H9 (cell line): ENCODE measurements around the gene PDZD2. TPM values are rescaled to one million over a fixed set of nuclear protein-coding genes. Genes with fewer than 3 reads are reported as not detected.

Experiments used
- DNase-seq: peaks from one replicate; pipeline ENCODE4 v3.0.0-alpha.2; 2017
- H2AFZ ChIP-seq: one replicate; pipeline ENCODE4 v1.6.1; 2013; ENCODE audit warnings: mild to moderate bottlenecking, low read length, control low read depth, moderate library complexity
- H2AK5ac ChIP-seq: 2 replicates; pipeline ENCODE4 v1.6.1; 2013; ENCODE audit warnings: low read length, control low read depth, mixed read lengths; ENCODE audit not compliant: insufficient read length
- H2BK120ac ChIP-seq: one replicate; pipeline ENCODE4 v1.6.1; 2013; ENCODE audit warnings: low read depth, mild to moderate bottlenecking, low read length, control low read depth, inconsistent platforms; ENCODE audit not compliant: poor library complexity, severe bottlenecking
- H2BK12ac ChIP-seq: 2 replicates; pipeline ENCODE4 v1.6.1; 2013; ENCODE audit warnings: low read length, control low read depth, mixed read lengths, low read depth; ENCODE audit not compliant: insufficient read length
- H2BK15ac ChIP-seq: 2 replicates; pipeline ENCODE4 v1.6.1; 2013; ENCODE audit warnings: low read depth, low read length, control low read depth
- H2BK20ac ChIP-seq: one replicate; pipeline ENCODE4 v1.6.1; 2013; ENCODE audit warnings: low read depth, mild to moderate bottlenecking, low read length, control low read depth, inconsistent platforms; ENCODE audit not compliant: poor library complexity, severe bottlenecking
- H2BK5ac ChIP-seq: 2 replicates; pipeline ENCODE4 v1.6.1; 2013; ENCODE audit warnings: low read length, control low read depth, mixed read lengths; ENCODE audit not compliant: insufficient read length
- H3K14ac ChIP-seq: 2 replicates; pipeline ENCODE4 v1.6.1; 2013; ENCODE audit warnings: low read length, control low read depth; ENCODE audit not compliant: insufficient read depth
- H3K18ac ChIP-seq: 2 replicates; pipeline ENCODE4 v1.6.1; 2013; ENCODE audit warnings: low read depth, mild to moderate bottlenecking, mixed read lengths, low read length, control low read depth; ENCODE audit not compliant: insufficient read length
- H3K23ac ChIP-seq: 2 replicates; pipeline ENCODE4 v1.6.1; 2013; ENCODE audit warnings: low read length, control low read depth, mixed read lengths, low read depth; ENCODE audit not compliant: insufficient read length
- H3K23me2 ChIP-seq: 2 replicates; pipeline ENCODE4 v1.6.1; 2013; ENCODE audit warnings: low read depth, mild to moderate bottlenecking, mixed read lengths, low read length, control low read depth; ENCODE audit not compliant: insufficient read length, poor library complexity, severe bottlenecking
- H3K27ac ChIP-seq: 2 replicates; pipeline ENCODE4 v1.5.1; 2013; ENCODE audit warnings: low read length, control low read depth, mixed read lengths, low read depth; ENCODE audit not compliant: insufficient read length
- H3K27me3 ChIP-seq: 2 replicates; pipeline ENCODE4 v1.6.1; 2013; ENCODE audit warnings: low read length, control low read depth, inconsistent platforms; ENCODE audit not compliant: insufficient read depth
- H3K4ac ChIP-seq: 2 replicates; pipeline ENCODE4 v1.6.1; 2013; ENCODE audit warnings: low read depth, mild to moderate bottlenecking, control low read depth, inconsistent platforms, low read length, moderate library complexity
- H3K4me1 ChIP-seq: 2 replicates; pipeline ENCODE4 v1.6.1; 2013; ENCODE audit warnings: low read length, control low read depth, inconsistent platforms; ENCODE audit not compliant: insufficient read depth
- H3K4me2 ChIP-seq: 2 replicates; pipeline ENCODE4 v1.6.1; 2013; ENCODE audit warnings: low read length, control low read depth, mixed read lengths; ENCODE audit not compliant: insufficient read length, insufficient read depth
- H3K56ac ChIP-seq: 2 replicates; pipeline ENCODE4 v1.6.1; 2013; ENCODE audit warnings: low read depth, mild to moderate bottlenecking, mixed read lengths, low read length, control low read depth; ENCODE audit not compliant: insufficient read length
- H3K79me1 ChIP-seq: 2 replicates; pipeline ENCODE4 v1.6.1; 2013; ENCODE audit warnings: low read depth, mild to moderate bottlenecking, moderate library complexity, low read length, control low read depth, inconsistent platforms; ENCODE audit not compliant: insufficient read depth, poor library complexity, severe bottlenecking
- H3K79me2 ChIP-seq: 2 replicates; pipeline ENCODE4 v1.6.1; 2013; ENCODE audit warnings: low read length, control low read depth, inconsistent platforms; ENCODE audit not compliant: insufficient read depth
- H3K9ac ChIP-seq: 2 replicates; pipeline ENCODE4 v1.6.1; 2013; ENCODE audit warnings: low read length, control low read depth, mixed read lengths; ENCODE audit not compliant: insufficient read length; ENCODE audit errors: extremely low read depth
- H3K9me3 ChIP-seq: one replicate; pipeline ENCODE4 v1.6.1; 2013; ENCODE audit warnings: low read depth, low read length, inconsistent platforms; ENCODE audit not compliant: control insufficient read depth
- H3T11ph ChIP-seq: one replicate; pipeline ENCODE4 v1.6.1; 2013; ENCODE audit warnings: mild to moderate bottlenecking, low read length, control low read depth, inconsistent platforms
- H4K20me1 ChIP-seq: one replicate; pipeline ENCODE4 v1.6.1; 2013; ENCODE audit not compliant: control insufficient read depth, insufficient read length, insufficient read depth
- H4K5ac ChIP-seq: 2 replicates; pipeline ENCODE4 v1.6.1; 2013; ENCODE audit warnings: low read depth, mild to moderate bottlenecking, mixed read lengths, low read length, control low read depth; ENCODE audit not compliant: insufficient read length
- H4K8ac ChIP-seq: replicated peaks from 2 replicates; pipeline ENCODE4 v1.6.1; 2013; ENCODE audit warnings: low read length, control low read depth, mixed read lengths, low read depth; ENCODE audit not compliant: insufficient read length
- H4K91ac ChIP-seq: 2 replicates; pipeline ENCODE4 v1.6.1; 2013; ENCODE audit warnings: low read depth, mild to moderate bottlenecking, moderate library complexity, mixed read lengths, low read length, control low read depth; ENCODE audit not compliant: insufficient read length
- H3K27ac Mint-ChIP-seq, 3 experiments: 2 replicates in 2 of 3; 3 replicates in 1 of 3; pipeline ENCODE4 v1.8.0; 2020 to 2021; ENCODE audit warnings: mixed read lengths in 3 of 3, mild to moderate bottlenecking in 1 of 3, moderate library complexity in 1 of 3
- H3K27me3 Mint-ChIP-seq: 2 replicates; pipeline ENCODE4 v1.8.0; 2021; ENCODE audit warnings: low read depth, mild to moderate bottlenecking, moderate library complexity, mixed read lengths
- H3K36me3 Mint-ChIP-seq, 3 experiments: 2 replicates in 2 of 3; 3 replicates in 1 of 3; pipeline ENCODE4 v1.8.0; 2020 to 2021; ENCODE audit warnings: low read depth in 3 of 3, mixed read lengths in 3 of 3; ENCODE audit not compliant: insufficient read depth in 1 of 3
- H3K4me1 Mint-ChIP-seq, 2 experiments: 2 replicates each; pipeline ENCODE4 v1.8.0; 2020; ENCODE audit warnings: mixed read lengths in 2 of 2
- H3K4me3 Mint-ChIP-seq, 2 experiments: 2 replicates in 1 of 2; 3 replicates in 1 of 2; pipeline ENCODE4 v1.8.0; 2020 to 2021; ENCODE audit warnings: mild to moderate bottlenecking in 2 of 2, mixed read lengths in 2 of 2, moderate library complexity in 1 of 2
- H3K9me3 Mint-ChIP-seq, 2 experiments: 2 replicates in 1 of 2; 3 replicates in 1 of 2; pipeline ENCODE4 v1.8.0; 2020; ENCODE audit warnings: mild to moderate bottlenecking in 2 of 2, mixed read lengths in 2 of 2, moderate library complexity in 1 of 2
- CTCF ChIP-seq: fragments of 200-600 bp; sonication (generic); conservative IDR thresholded peaks from 3 replicates; pipeline ENCODE4 v1.8.0; 2021; ENCODE audit warnings: antibody characterized with exemption, mild to moderate bottlenecking
- WGBS: extraction: QIAGEN DNeasy Blood & Tissue Kit; methylation state at CpG from one replicate; pipeline ENCODE4 v1.1.7; 2013; ENCODE audit warnings: missing lambda C conversion rate, low lambda C conversion rate, mixed read lengths; ENCODE audit not compliant: insufficient read length; ENCODE audit errors: extremely low coverage; 5-methylcytosine and 5-hydroxymethylcytosine counted together
- total RNA-seq: library from RNA; stranded (reverse); gene quantifications from 2 replicates; pipeline ENCODE4 v1.2.1, GENCODE V29; 2021

PDZD2 gene
- total RNA-seq, 1 experiment from 2014 or later = 9.9 TPM

- Histone ChIP-seq H3K4me1 (peaks cover 4% of the 10 kb centered on the region; the same call in 1 of the 2 replicates), H2BK20ac (no peak overlapping the region), H3K9me3 (no peaks in the 10 kb centered on the region), H2BK12ac (no peak overlapping the region), H3K79me2 (no peaks in the 10 kb centered on the region), H2BK120ac (no peak overlapping the region), H3K56ac (no peak overlapping the region), H4K91ac (no peak overlapping the region), H2BK5ac (no peak overlapping the region), H2BK15ac (no peak overlapping the region), H3K79me1 (no peaks in the 10 kb centered on the region), H4K20me1 (no peaks in the 10 kb centered on the region), H3K4ac (no peak overlapping the region), H2AK5ac (no peak overlapping the region), H3K14ac (no peak overlapping the region), H3K18ac (no peak overlapping the region), H3K4me2 (no peak overlapping the region), H3K9ac (no peak overlapping the region), H3K23me2 (no peaks in the 10 kb centered on the region), H3K27ac (no peak overlapping the region), H3K23ac (no peak overlapping the region), H2AFZ (no peak overlapping the region), H4K5ac (no peak overlapping the region), H3K27me3 (no peaks in the 10 kb centered on the region), H4K8ac (no peak overlapping the region), H3T11ph (no peak overlapping the region)
- no peaks in the 10 kb centered on the region for H3K9me3 Mint-ChIP-seq
- TF ChIP-seq CTCF = no peak
- peaks cover 26 to 33% of the 10 kb centered on the region in 2 experiments for H3K4me1 Mint-ChIP-seq
- H3K36me3 Mint-ChIP-seq = peaks cover 0 to 2% (median 0%) of the 10 kb centered on the region in 3 experiments; a peak in 3 of 7 replicates
- DNase-seq = no peak
- no peak overlapping the region for H3K4me3 Mint-ChIP-seq
- H3K27me3 Mint-ChIP-seq = no peaks in the 10 kb centered on the region; the same call in 1 of the 2 replicates
- WGBS = no CpG with 5 or more reads among the region's 2 CpGs
- H3K27ac Mint-ChIP-seq = peak overlapping the region in 1 of 3 experiments; percentile 46; a peak in 2 of 7 replicates
Observed at GRCh38 chr5:31964007-31964360, 325.1 kb downstream of the PDZD2 start.
